ENCODE measurements around the gene PAF1.

- TF ChIP-seq REST (IDR thresholded peaks at IDR 0.05; ENCODE audit: low read depth) (no peak), FOXM1 (IDR thresholded peaks at IDR 0.05; ENCODE audit: borderline replicate concordance, low read depth) (no peak), TAF1 (IDR thresholded peaks at IDR 0.05; ENCODE audit: low read depth) (peak; percentile 84), USF1 (IDR thresholded peaks at IDR 0.05) (peak; percentile 52; the same call in 1 of the 2 replicates), EP300 (IDR thresholded peaks at IDR 0.05; ENCODE audit: borderline replicate concordance) (no peak), CEBPB (IDR thresholded peaks at IDR 0.05) (no peak), EGR1 (IDR thresholded peaks at IDR 0.05) (peak; percentile 22; the same call in 1 of the 2 replicates), TEAD4 (IDR thresholded peaks at IDR 0.05) (0 out of 2 replicates have a peak, but pooled peaks have one; percentile 24)
Measured at GRCh38 chr19:39341719-39342604, 48.9 kb downstream of the PAF1 start, which contains the start of gene SAMD4B.

Data from Ishikawa (cell line).